GM13976 (cell line): ENCODE measurements around the gene ABHD17B.

Experiments used
- DNase-seq: peaks from one replicate; pipeline ENCODE4 v3.0.0; 2012; ENCODE audit warnings: low spot score
- CTCF ChIP-seq: IDR thresholded peaks from 2 replicates; pipeline ENCODE4 v1.5.1; 2012; ENCODE audit warnings: borderline replicate concordance, mild to moderate bottlenecking; ENCODE audit not compliant: insufficient read depth; ENCODE audit errors: extremely low read depth, missing control alignments, control extremely low read depth
- in situ Hi-C: fragments of 300-500 bp; cut with MboI; formaldehyde crosslinking; loops from one replicate; pipeline ENCODE4 v1.12.0; 2022; ENCODE audit warnings: low sequenced_read_pairs, mixed read lengths, inconsistent platforms; ENCODE audit not compliant: unreplicated experiment

ABHD17B gene

GRCh38 chr9:71891557-71892189 is 19.3 kb downstream of the ABHD17B start:
- TF ChIP-seq CTCF, result no peak
- in situ Hi-C loops, result no loop called here
- DNase-seq, result no peak

- no peak for TF ChIP-seq CTCF
- no peak for DNase-seq
- in situ Hi-C loops, result no loop called here
Observed at GRCh38 chr9:71890042-71890679, 20.8 kb downstream of the ABHD17B start.

- no peak for TF ChIP-seq CTCF
Observed at GRCh38 chr9:71887362-71887761, 23.6 kb downstream of the ABHD17B start.

GRCh38 chr9:71886541-71886940 is 24.5 kb downstream of the ABHD17B start:
- no peak for DNase-seq
- no peak for TF ChIP-seq CTCF
- in situ Hi-C loops, result no loop called here

More at GRCh38 chr9:71887362-71887761, 23.6 kb downstream of the ABHD17B start:
- DNase-seq, result no peak
- in situ Hi-C loops, result no loop called here

- no peak for DNase-seq
- in situ Hi-C loops, result no loop called here
- TF ChIP-seq CTCF, result no peak
Observed at GRCh38 chr9:71886015-71886414, 25.0 kb downstream of the ABHD17B start.

- in situ Hi-C loops, result no loop called here
- no peak for TF ChIP-seq CTCF
- DNase-seq, result no peak
Observed at GRCh38 chr9:71885467-71885866, 25.5 kb downstream of the ABHD17B start.
